Gastroesophageal sphincter (tissue), 4 donors: ENCODE measurements around the gene GALNT18. TPM values are rescaled to one million over a fixed set of nuclear protein-coding genes. Genes with fewer than 3 reads are reported as not detected.

ENCODE experiments used
- ATAC-seq: fragments of 150-250 bp; one replicate; pipeline ENCODE4 v1.9.1; 2016; ENCODE audit warnings: mild to moderate bottlenecking, moderate library complexity
- H3K27ac ChIP-seq, 4 donors: fragments of 200-600 bp; sonication (generic) in 3 of 4; 1 replicate in 3 of 4; 2 replicates in 1 of 4; pipeline ENCODE4 v1.5.1; 2016 to 2019
- H3K27me3 ChIP-seq: fragments of 200-600 bp; sonication (generic); one replicate; pipeline ENCODE4 v1.5.1; 2019
- H3K36me3 ChIP-seq, 2 donors: fragments of 200-600 bp; sonication (generic); one replicate each; pipeline ENCODE4 v1.5.1; 2019; ENCODE audit warnings: control low read depth in 1 of 2
- H3K4me1 ChIP-seq, 3 donors: fragments of 200-600 bp; sonication (generic); 1 replicate in 2 of 3; 2 replicates in 1 of 3; pipeline ENCODE4 v1.5.1; 2016 to 2019; ENCODE audit warnings: control low read depth in 2 of 3
- H3K4me3 ChIP-seq, 2 donors: fragments of 200-600 bp; sonication (generic); one replicate each; pipeline ENCODE4 v1.5.1; 2019; ENCODE audit warnings: mild to moderate bottlenecking in 1 of 2, moderate library complexity in 1 of 2
- H3K9me3 ChIP-seq, 3 donors: fragments of 200-600 bp; sonication (generic); one replicate each; pipeline ENCODE4 v1.5.1; 2017 to 2019; ENCODE audit warnings: control low read depth in 2 of 3
- EP300 ChIP-seq: sonication (generic); formaldehyde crosslinking; IDR thresholded peaks from one replicate; pipeline ENCODE4 v1.6.1; 2017; ENCODE audit warnings: antibody characterized with exemption, mild to moderate bottlenecking
- POLR2A ChIP-seq, 2 donors: fragments of 450-650 bp; IDR thresholded peaks; one replicate each; pipeline ENCODE4 v1.6.1; 2017; ENCODE audit warnings: antibody characterized with exemption in 2 of 2, mild to moderate bottlenecking in 2 of 2, moderate library complexity in 1 of 2
- POLR2AphosphoS5 ChIP-seq: sonication (generic); formaldehyde crosslinking; IDR thresholded peaks from one replicate; pipeline ENCODE4 v1.6.1; 2017; ENCODE audit warnings: antibody characterized with exemption
- whole genome bisulfite sequencing, 2 donors: methylation state at CpG; one replicate each; pipeline ENCODE4 v1.1.5; 2018; ENCODE audit warnings: low coverage in 1 of 2; 5-methylcytosine and 5-hydroxymethylcytosine counted together
- total RNA-seq, 4 donors: library from RNA; depleted of rRNA; stranded (reverse); fragments of >200 nt; gene quantifications; one replicate each; pipeline ENCODE4 v1.1.0, GENCODE V29; 2016
- TF ChIP-seq, protein P1 (sequence below), 4 experiments: fragments of 200-600 bp in 2 of 4; fragments of 450-650 bp in 2 of 4; sonication (generic) in 1 of 4; IDR thresholded peaks; one replicate each; pipeline ENCODE4 v1.5.1; 2017 to 2019; ENCODE audit warnings: antibody characterized with exemption in 4 of 4, mild to moderate bottlenecking in 2 of 4, moderate library complexity in 2 of 4

Gene GALNT18
- total RNA-seq, 4 donors from 2014 or later = 16.0 to 65.6 (median 35.2) TPM

- TF ChIP-seq, protein P1, sequence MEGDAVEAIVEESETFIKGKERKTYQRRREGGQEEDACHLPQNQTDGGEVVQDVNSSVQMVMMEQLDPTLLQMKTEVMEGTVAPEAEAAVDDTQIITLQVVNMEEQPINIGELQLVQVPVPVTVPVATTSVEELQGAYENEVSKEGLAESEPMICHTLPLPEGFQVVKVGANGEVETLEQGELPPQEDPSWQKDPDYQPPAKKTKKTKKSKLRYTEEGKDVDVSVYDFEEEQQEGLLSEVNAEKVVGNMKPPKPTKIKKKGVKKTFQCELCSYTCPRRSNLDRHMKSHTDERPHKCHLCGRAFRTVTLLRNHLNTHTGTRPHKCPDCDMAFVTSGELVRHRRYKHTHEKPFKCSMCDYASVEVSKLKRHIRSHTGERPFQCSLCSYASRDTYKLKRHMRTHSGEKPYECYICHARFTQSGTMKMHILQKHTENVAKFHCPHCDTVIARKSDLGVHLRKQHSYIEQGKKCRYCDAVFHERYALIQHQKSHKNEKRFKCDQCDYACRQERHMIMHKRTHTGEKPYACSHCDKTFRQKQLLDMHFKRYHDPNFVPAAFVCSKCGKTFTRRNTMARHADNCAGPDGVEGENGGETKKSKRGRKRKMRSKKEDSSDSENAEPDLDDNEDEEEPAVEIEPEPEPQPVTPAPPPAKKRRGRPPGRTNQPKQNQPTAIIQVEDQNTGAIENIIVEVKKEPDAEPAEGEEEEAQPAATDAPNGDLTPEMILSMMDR (IDR thresholded peaks at IDR 0.05) = no peak
- no peak for TF ChIP-seq POLR2AphosphoS5
- no peak for TF ChIP-seq POLR2A (IDR thresholded peaks at IDR 0.05)
- no peak for TF ChIP-seq EP300
- H3K27me3 ChIP-seq = no peaks in the 10 kb centered on the region
- 25 to 53% methylated on average over 2 to 3 of the region's 3 CpGs for WGBS, 2 donors
- H3K4me1 ChIP-seq = peaks cover 0 to 7% (median 0%) of the 10 kb centered on the region in 3 donors
- no peak overlapping the region for H3K4me3 ChIP-seq
- no peaks in the 10 kb centered on the region for H3K36me3 ChIP-seq
- no peak overlapping the region for H3K27ac ChIP-seq
- ATAC-seq = no peak
- no peaks in the 10 kb centered on the region for H3K9me3 ChIP-seq
Measured at GRCh38 chr11:11482730-11483129, 139.1 kb downstream of the GALNT18 start.

DNA sequence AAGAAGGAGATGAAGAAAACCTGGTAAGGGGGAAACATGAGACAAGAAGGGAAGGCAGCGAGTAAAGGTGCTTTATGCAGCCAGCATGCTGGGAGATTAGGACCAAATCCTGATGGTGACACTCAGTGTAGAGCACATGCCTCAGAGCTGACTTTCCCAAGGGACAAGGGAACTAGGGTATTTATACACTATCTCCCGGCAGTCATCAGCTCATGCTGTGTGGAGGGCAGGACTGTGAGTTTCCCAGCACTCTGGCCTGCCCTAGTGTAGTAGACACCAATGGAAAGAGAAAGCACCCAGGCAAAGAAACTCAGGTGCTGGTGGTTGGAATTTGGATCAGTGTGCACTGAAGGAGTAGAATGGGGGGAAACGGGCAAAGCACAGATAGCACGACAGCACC, 140.4 kb downstream of the GALNT18 start:
- H3K4me3 ChIP-seq = no peak overlapping the region
- H3K27ac ChIP-seq = no peak overlapping the region
- no peaks in the 10 kb centered on the region for H3K9me3 ChIP-seq
- WGBS, 2 donors = 90 to 100% methylated on average over 1 to 2 of the region's 4 CpGs
- H3K27me3 ChIP-seq = no peaks in the 10 kb centered on the region
- no peaks in the 10 kb centered on the region for H3K36me3 ChIP-seq
- ATAC-seq = no peak
- H3K4me1 ChIP-seq = peaks cover 0 to 17% (median 0%) of the 10 kb centered on the region in 3 donors
- no peak for TF ChIP-seq EP300
- no peak for TF ChIP-seq POLR2A (IDR thresholded peaks at IDR 0.05)

GRCh38 chr11:11480971-11481370, 140.8 kb downstream of the GALNT18 start:
- H3K27me3 ChIP-seq = no peaks in the 10 kb centered on the region
- ATAC-seq = no peak
- no peak overlapping the region for H3K27ac ChIP-seq

DNA sequence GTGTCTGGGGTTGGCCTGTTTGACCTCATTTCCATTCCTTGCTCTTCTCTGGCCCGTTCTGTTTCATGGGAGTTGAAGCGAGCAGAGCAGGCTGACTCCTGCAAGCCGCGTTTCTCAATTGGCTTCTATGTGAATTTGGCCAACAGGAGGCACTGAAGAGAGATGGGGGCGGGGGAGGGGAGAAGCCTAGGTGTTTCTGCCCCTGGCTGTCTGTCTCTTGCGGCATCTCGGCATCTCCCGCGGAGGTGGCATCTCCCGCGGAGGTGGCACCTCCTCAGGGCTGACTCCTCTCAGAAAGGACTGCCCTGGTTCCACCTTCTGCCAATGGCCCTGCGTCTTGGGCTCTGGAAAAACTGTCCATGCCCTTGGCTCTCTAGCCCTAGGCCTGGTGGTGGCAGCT, 143.1 kb downstream of the GALNT18 start:
- Histone ChIP-seq H3K27ac (no peak overlapping the region), H3K36me3 (no peaks in the 10 kb centered on the region), H3K9me3 (no peaks in the 10 kb centered on the region), H3K4me1 (peaks cover 0 to 17% (median 0%) of the 10 kb centered on the region in 3 donors), H3K27me3 (no peaks in the 10 kb centered on the region), H3K4me3 (no peak overlapping the region)
- TF ChIP-seq POLR2AphosphoS5 (no peak), POLR2A (IDR thresholded peaks at IDR 0.05) (no peak), EP300 (no peak)
- TF ChIP-seq, protein P1 (IDR thresholded peaks at IDR 0.05) = no peak
- WGBS, 2 donors = 85 to 86% methylated on average over 4 of the region's 12 CpGs
- ATAC-seq = no peak

More at GRCh38 chr11:11480971-11481370, 140.8 kb downstream of the GALNT18 start:
- 57% methylated on average over 1 of the region's 3 CpGs; no CpG with 5 or more reads in 1 of the 2 donors for WGBS, 2 donors
- Histone ChIP-seq H3K36me3 (no peaks in the 10 kb centered on the region), H3K4me1 (peaks cover 0 to 17% (median 0%) of the 10 kb centered on the region in 3 donors), H3K9me3 (no peaks in the 10 kb centered on the region), H3K4me3 (no peak overlapping the region)
- TF ChIP-seq POLR2A (IDR thresholded peaks at IDR 0.05) (no peak), POLR2AphosphoS5 (no peak), EP300 (no peak)
- TF ChIP-seq, protein P1 (IDR thresholded peaks at IDR 0.05) = no peak

DNA sequence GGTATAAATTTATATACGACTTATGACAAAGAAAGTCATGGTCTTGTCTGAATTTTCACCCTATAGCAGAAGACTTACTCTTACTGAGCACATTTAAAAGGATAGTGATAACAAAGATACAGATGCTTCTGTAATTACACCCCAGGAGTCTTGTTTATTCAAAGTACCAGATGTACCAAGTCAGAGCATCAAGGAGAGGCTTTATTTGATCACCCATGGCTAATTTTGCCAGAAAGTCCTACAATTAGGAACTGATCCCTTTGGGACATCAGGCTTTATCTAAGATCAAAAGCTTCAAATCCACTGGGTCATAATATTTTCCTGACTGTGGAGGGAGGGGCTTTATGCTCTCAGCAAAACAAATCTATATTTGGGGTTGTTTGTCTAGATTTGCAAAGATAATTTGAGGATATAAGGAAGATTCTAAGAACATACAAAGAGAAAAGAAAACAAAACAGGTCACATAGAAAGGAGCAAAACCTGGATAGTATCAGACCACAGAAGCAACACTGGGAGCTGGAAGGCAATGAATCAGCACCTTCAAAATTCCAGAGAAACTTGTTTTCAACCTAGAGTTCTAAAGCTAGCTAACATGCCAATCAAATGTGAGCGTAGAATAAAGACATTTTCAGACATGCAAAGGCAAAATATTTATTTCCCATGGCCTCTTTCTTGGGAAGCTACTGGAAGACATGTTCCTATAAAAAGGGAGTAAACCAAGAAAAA, 143.9 kb downstream of the GALNT18 start:
- Histone ChIP-seq H3K36me3 (no peaks in the 10 kb centered on the region), H3K27me3 (no peaks in the 10 kb centered on the region), H3K4me3 (no peak overlapping the region), H3K4me1 (peaks cover 0 to 18% (median 0%) of the 10 kb centered on the region in 3 donors), H3K27ac (no peak overlapping the region), H3K9me3 (no peaks in the 10 kb centered on the region)
- no peak for ATAC-seq
- TF ChIP-seq, protein P1 (IDR thresholded peaks at IDR 0.05) = no peak
- TF ChIP-seq POLR2A (IDR thresholded peaks at IDR 0.05) = no peak
- no peak for TF ChIP-seq POLR2AphosphoS5
- WGBS, 2 donors = 46 to 100% methylated on average over 2 of the region's 2 CpGs
